Neural cell (in vitro differentiated cells): ENCODE measurements around the gene HPS4. TPM values are rescaled to one million over a fixed set of nuclear protein-coding genes. Genes with fewer than 3 reads are reported as not detected.

Experiments used
- H2AFZ ChIP-seq: fragments of 200-600, 300-800 bp; sonication (generic), shearing (Covaris generic); 2 replicates; pipeline ENCODE4 v1.6.0; 2014; ENCODE audit warnings: low read depth, mild to moderate bottlenecking, antibody characterized with exemption, low read length, moderate library complexity
- H3F3A ChIP-seq: fragments of 200-600 bp; shearing (Covaris generic); 2 replicates; pipeline ENCODE4 v1.6.1; 2016; ENCODE audit warnings: mild to moderate bottlenecking, moderate library complexity, mixed read lengths, antibody characterized with exemption, low read length; ENCODE audit not compliant: insufficient read depth, poor library complexity, severe bottlenecking
- H3K27ac ChIP-seq: fragments of 200-600, 300-800 bp; sonication (generic), shearing (Covaris generic); 2 replicates; pipeline ENCODE4 v1.5.1; 2014; ENCODE audit warnings: mild to moderate bottlenecking, low read length, moderate library complexity
- H3K27me3 ChIP-seq: fragments of 300-800, 200-600 bp; sonication (generic), shearing (Covaris generic); 2 replicates; pipeline ENCODE4 v1.6.0; 2014; ENCODE audit warnings: mild to moderate bottlenecking, low read depth, low read length, moderate library complexity; ENCODE audit not compliant: insufficient read depth
- H3K36me3 ChIP-seq: fragments of 300-800, 200-600 bp; sonication (generic), shearing (Covaris generic); 2 replicates; pipeline ENCODE4 v1.5.1; 2014; ENCODE audit warnings: mild to moderate bottlenecking, antibody characterized with exemption, low read length, moderate library complexity; ENCODE audit not compliant: insufficient read depth
- H3K4me2 ChIP-seq: fragments of 300-800, 200-600 bp; sonication (generic), shearing (Covaris generic); 2 replicates; pipeline ENCODE4 v1.6.0; 2014; ENCODE audit warnings: mild to moderate bottlenecking, low read length
- H3K4me3 ChIP-seq: fragments of 300-800, 200-600 bp; sonication (generic), shearing (Covaris generic); 2 replicates; pipeline ENCODE4 v1.5.1; 2014; ENCODE audit warnings: mild to moderate bottlenecking, low read length, moderate library complexity
- H3K79me2 ChIP-seq: fragments of 200-600 bp; shearing (Covaris generic); replicated peaks from 2 replicates; pipeline ENCODE4 v1.6.0; 2014; ENCODE audit warnings: mild to moderate bottlenecking, low read length, moderate library complexity; ENCODE audit not compliant: insufficient read depth
- H3K9ac ChIP-seq: fragments of 300-800, 200-600 bp; sonication (generic), shearing (Covaris generic); 2 replicates; pipeline ENCODE4 v1.6.1; 2016; ENCODE audit warnings: mild to moderate bottlenecking, low read length, mixed read lengths
- H3K9me2 ChIP-seq: fragments of 200-600 bp; shearing (Covaris generic); 2 replicates; pipeline ENCODE4 v1.6.1; 2016; ENCODE audit warnings: mild to moderate bottlenecking, low read length, mixed read lengths; ENCODE audit not compliant: insufficient read depth
- H3K9me3 ChIP-seq: fragments of 200-600, 300-800 bp; sonication (generic), shearing (Covaris generic); 2 replicates; pipeline ENCODE4 v1.6.1; 2016; ENCODE audit warnings: mild to moderate bottlenecking, mixed run types, low read length, moderate library complexity, mixed read lengths
- H4K20me1 ChIP-seq: fragments of 200-600 bp; shearing (Covaris generic); 2 replicates; pipeline ENCODE4 v1.6.1; 2016; ENCODE audit warnings: mild to moderate bottlenecking, mixed run types; ENCODE audit not compliant: insufficient read depth
- EP300 ChIP-seq: fragments of 450-650 bp; conservative IDR thresholded peaks from 2 replicates; pipeline ENCODE4 v1.6.1; 2014; ENCODE audit warnings: antibody characterized with exemption, mild to moderate bottlenecking, moderate library complexity; ENCODE audit not compliant: poor library complexity, severe bottlenecking
- EZH2 ChIP-seq: fragments of 200-600, 300-800 bp; shearing (Covaris generic), sonication (generic); IDR thresholded peaks from 2 replicates; pipeline ENCODE4 v1.6.1; 2014; ENCODE audit warnings: antibody characterized with exemption, low read length, borderline replicate concordance, mild to moderate bottlenecking; ENCODE audit not compliant: insufficient read depth, poor library complexity, severe bottlenecking
- MXI1 ChIP-seq: fragments of 450-650 bp; conservative IDR thresholded peaks from 2 replicates; pipeline ENCODE4 v1.6.1; 2014; ENCODE audit warnings: antibody characterized with exemption, mild to moderate bottlenecking; ENCODE audit not compliant: poor library complexity, severe bottlenecking
- POLR2AphosphoS5 ChIP-seq: IDR thresholded peaks from 2 replicates; pipeline ENCODE4 v1.6.1; 2012
- RAD21 ChIP-seq: fragments of 450-650 bp; conservative IDR thresholded peaks from 2 replicates; pipeline ENCODE4 v1.6.1; 2014; ENCODE audit warnings: antibody characterized with exemption, mild to moderate bottlenecking, moderate library complexity
- SMC3 ChIP-seq: fragments of 450-650 bp; conservative IDR thresholded peaks from 2 replicates; pipeline ENCODE4 v1.6.1; 2014; ENCODE audit warnings: antibody characterized with exemption, mild to moderate bottlenecking, moderate library complexity; ENCODE audit not compliant: poor library complexity
- TAF1 ChIP-seq: IDR thresholded peaks from 2 replicates; pipeline ENCODE4 v1.6.1; 2012; ENCODE audit warnings: low read depth
- polyA plus RNA-seq: library from polyadenylated mRNA; depleted of rRNA; stranded (reverse); fragments of >200 nt; gene quantifications from 2 replicates; pipeline ENCODE4 v1.2.3, GENCODE V29; 2014
- TF ChIP-seq, protein P1 (sequence below): IDR thresholded peaks from 2 replicates; pipeline ENCODE4 v1.6.1; 2012; ENCODE audit warnings: borderline replicate concordance
- TF ChIP-seq, protein P2 (sequence below): fragments of 450-650 bp; IDR thresholded peaks from 2 replicates; pipeline ENCODE4 v1.5.1; 2014; ENCODE audit warnings: antibody characterized with exemption, mild to moderate bottlenecking, moderate library complexity; ENCODE audit not compliant: poor library complexity, severe bottlenecking

The HPS4 gene
- polyA plus RNA-seq, 1 donor from 2014 or later = 54.1 TPM

- no peak overlapping the region for H3K27ac ChIP-seq
- H2AFZ ChIP-seq = no peak overlapping the region
- H3K4me2 ChIP-seq = no peak overlapping the region
- H4K20me1 ChIP-seq = no peaks in the 10 kb centered on the region
- TF ChIP-seq, protein P1, sequence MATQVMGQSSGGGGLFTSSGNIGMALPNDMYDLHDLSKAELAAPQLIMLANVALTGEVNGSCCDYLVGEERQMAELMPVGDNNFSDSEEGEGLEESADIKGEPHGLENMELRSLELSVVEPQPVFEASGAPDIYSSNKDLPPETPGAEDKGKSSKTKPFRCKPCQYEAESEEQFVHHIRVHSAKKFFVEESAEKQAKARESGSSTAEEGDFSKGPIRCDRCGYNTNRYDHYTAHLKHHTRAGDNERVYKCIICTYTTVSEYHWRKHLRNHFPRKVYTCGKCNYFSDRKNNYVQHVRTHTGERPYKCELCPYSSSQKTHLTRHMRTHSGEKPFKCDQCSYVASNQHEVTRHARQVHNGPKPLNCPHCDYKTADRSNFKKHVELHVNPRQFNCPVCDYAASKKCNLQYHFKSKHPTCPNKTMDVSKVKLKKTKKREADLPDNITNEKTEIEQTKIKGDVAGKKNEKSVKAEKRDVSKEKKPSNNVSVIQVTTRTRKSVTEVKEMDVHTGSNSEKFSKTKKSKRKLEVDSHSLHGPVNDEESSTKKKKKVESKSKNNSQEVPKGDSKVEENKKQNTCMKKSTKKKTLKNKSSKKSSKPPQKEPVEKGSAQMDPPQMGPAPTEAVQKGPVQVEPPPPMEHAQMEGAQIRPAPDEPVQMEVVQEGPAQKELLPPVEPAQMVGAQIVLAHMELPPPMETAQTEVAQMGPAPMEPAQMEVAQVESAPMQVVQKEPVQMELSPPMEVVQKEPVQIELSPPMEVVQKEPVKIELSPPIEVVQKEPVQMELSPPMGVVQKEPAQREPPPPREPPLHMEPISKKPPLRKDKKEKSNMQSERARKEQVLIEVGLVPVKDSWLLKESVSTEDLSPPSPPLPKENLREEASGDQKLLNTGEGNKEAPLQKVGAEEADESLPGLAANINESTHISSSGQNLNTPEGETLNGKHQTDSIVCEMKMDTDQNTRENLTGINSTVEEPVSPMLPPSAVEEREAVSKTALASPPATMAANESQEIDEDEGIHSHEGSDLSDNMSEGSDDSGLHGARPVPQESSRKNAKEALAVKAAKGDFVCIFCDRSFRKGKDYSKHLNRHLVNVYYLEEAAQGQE = no peak
- TF ChIP-seq, protein P2, sequence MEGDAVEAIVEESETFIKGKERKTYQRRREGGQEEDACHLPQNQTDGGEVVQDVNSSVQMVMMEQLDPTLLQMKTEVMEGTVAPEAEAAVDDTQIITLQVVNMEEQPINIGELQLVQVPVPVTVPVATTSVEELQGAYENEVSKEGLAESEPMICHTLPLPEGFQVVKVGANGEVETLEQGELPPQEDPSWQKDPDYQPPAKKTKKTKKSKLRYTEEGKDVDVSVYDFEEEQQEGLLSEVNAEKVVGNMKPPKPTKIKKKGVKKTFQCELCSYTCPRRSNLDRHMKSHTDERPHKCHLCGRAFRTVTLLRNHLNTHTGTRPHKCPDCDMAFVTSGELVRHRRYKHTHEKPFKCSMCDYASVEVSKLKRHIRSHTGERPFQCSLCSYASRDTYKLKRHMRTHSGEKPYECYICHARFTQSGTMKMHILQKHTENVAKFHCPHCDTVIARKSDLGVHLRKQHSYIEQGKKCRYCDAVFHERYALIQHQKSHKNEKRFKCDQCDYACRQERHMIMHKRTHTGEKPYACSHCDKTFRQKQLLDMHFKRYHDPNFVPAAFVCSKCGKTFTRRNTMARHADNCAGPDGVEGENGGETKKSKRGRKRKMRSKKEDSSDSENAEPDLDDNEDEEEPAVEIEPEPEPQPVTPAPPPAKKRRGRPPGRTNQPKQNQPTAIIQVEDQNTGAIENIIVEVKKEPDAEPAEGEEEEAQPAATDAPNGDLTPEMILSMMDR = no peak
- no peak for TF ChIP-seq EZH2
- no peak for TF ChIP-seq SMC3
- TF ChIP-seq EP300 = no peak
- no peak for TF ChIP-seq POLR2AphosphoS5
- no peak for TF ChIP-seq RAD21
- no peak for TF ChIP-seq TAF1
- TF ChIP-seq MXI1 = no peak
- no peak overlapping the region for H3K9ac ChIP-seq
- no peaks in the 10 kb centered on the region for H3F3A ChIP-seq
- H3K4me3 ChIP-seq = no peak overlapping the region
- no peaks in the 10 kb centered on the region for H3K27me3 ChIP-seq
- no peaks in the 10 kb centered on the region for H3K36me3 ChIP-seq
- H3K79me2 ChIP-seq = peaks cover 22% of the 10 kb centered on the region
- H3K9me2 ChIP-seq = no peaks in the 10 kb centered on the region
- H3K9me3 ChIP-seq = no peaks in the 10 kb centered on the region
These were observed 24.6 kb upstream of the HPS4 start for GRCh38 chr22:26508148-26508547.

GRCh38 chr22:26503758-26504157 lies 20.2 kb upstream of the HPS4 start:
- Histone ChIP-seq H4K20me1 (no peaks in the 10 kb centered on the region), H3K4me3 (no peak overlapping the region), H3K9ac (no peak overlapping the region), H3K9me3 (no peaks in the 10 kb centered on the region), H3K27me3 (no peaks in the 10 kb centered on the region), H3K79me2 (no peaks in the 10 kb centered on the region), H3K4me2 (no peak overlapping the region), H3K27ac (no peak overlapping the region), H2AFZ (no peak overlapping the region), H3K36me3 (peaks cover 12% of the 10 kb centered on the region), H3K9me2 (no peaks in the 10 kb centered on the region), H3F3A (no peaks in the 10 kb centered on the region)
- TF ChIP-seq, protein P2 = no peak
- TF ChIP-seq EP300 (no peak), SMC3 (no peak), POLR2AphosphoS5 (no peak), MXI1 (no peak), EZH2 (no peak), TAF1 (no peak), RAD21 (no peak)
- TF ChIP-seq, protein P1 = no peak
